Stimulated activated CD4-positive, alpha-beta T cell treated with anti-CD3 and anti-CD28 coated beads, Interleukin-2, amount 100 ng/mL, for 4 hours (primary cell): ENCODE results near the gene MAT1A.

Source experiments
- DNase-seq: peaks from one replicate; pipeline ENCODE4 v3.0.0-alpha.2; 2020; ENCODE audit warnings: low read depth

Gene MAT1A

GRCh38 chr10:80281784-80282765, 7.4 kb downstream of the MAT1A start:
- no peak for DNase-seq

GRCh38 chr10:80281292-80281691, 8.2 kb downstream of the MAT1A start:
- no peak for DNase-seq

GRCh38 chr10:80280071-80280800, 9.2 kb downstream of the MAT1A start:
- DNase-seq = no peak

GRCh38 chr10:80279146-80279545, 10.3 kb downstream of the MAT1A start:
- DNase-seq = no peak

- DNase-seq = no peak
Observed at GRCh38 chr10:80278480-80278879, 11.0 kb downstream of the MAT1A start.

- no peak for DNase-seq
Observed at GRCh38 chr10:80277567-80278250, 11.7 kb downstream of the MAT1A start.

GRCh38 chr10:80277016-80277415, 12.4 kb downstream of the MAT1A start:
- DNase-seq = no peak

- no peak for DNase-seq
Observed at GRCh38 chr10:80276335-80276734, 13.1 kb downstream of the MAT1A start.

GRCh38 chr10:80275756-80276155, 13.7 kb downstream of the MAT1A start:
- no peak for DNase-seq

- DNase-seq = no peak
Observed at GRCh38 chr10:80275135-80275498, 14.3 kb downstream of the MAT1A start.

- DNase-seq = no peak
Observed at GRCh38 chr10:80274396-80275134, 14.9 kb downstream of the MAT1A start.

GRCh38 chr10:80273523-80274170, 15.8 kb downstream of the MAT1A start:
- DNase-seq = no peak

GRCh38 chr10:80272793-80273522, 16.5 kb downstream of the MAT1A start:
- DNase-seq = no peak

- no peak for DNase-seq
Observed at GRCh38 chr10:80271416-80271815, 18.0 kb downstream of the MAT1A start.

GRCh38 chr10:80270887-80271286, 18.6 kb downstream of the MAT1A start:
- no peak for DNase-seq

GRCh38 chr10:80268938-80269588, 20.4 kb downstream of the MAT1A start:
- no peak for DNase-seq

- no peak for DNase-seq
Observed at GRCh38 chr10:80268266-80268665, 21.2 kb downstream of the MAT1A start.

GRCh38 chr10:80266513-80266863, 23.0 kb downstream of the MAT1A start:
- DNase-seq = no peak

- DNase-seq = no peak
Observed at GRCh38 chr10:80265740-80266512, 23.5 kb downstream of the MAT1A start.
